WTC11 (cell line): ENCODE measurements around the gene MITF. TPM values are rescaled to one million over a fixed set of nuclear protein-coding genes. Genes with fewer than 3 reads are reported as not detected.

ENCODE experiments used
- ATAC-seq: fragments of 200-7000 bp; cut with Tn5 transposase; 2 replicates; pipeline ENCODE4 v1.10.0; 2021; ENCODE audit warnings: mild to moderate bottlenecking, moderate library complexity
- CTCF ChIA-PET: fragments of 300-600 bp; sonication (Branson Sonifier 250); formaldehyde crosslinking; loops from one replicate; lab custom pipeline; 2021; ENCODE audit warnings: antibody characterized with exemption; lab: Charles Lee
- POLR2A ChIA-PET: fragments of 350-600 bp; sonication (Branson Sonifier 250); formaldehyde crosslinking; loops from one replicate; lab custom pipeline; 2021; ENCODE audit warnings: antibody characterized with exemption; lab: Charles Lee
- DNase-seq: peaks from one replicate; pipeline ENCODE4 v3.0.0; 2021; ENCODE audit warnings: low spot score
- H3K27ac Mint-ChIP-seq: 2 replicates; pipeline ENCODE4 v1.8.0; 2021; ENCODE audit warnings: mixed read lengths
- H3K27me3 Mint-ChIP-seq: 2 replicates; pipeline ENCODE4 v1.8.0; 2021; ENCODE audit warnings: low read depth, mild to moderate bottlenecking, moderate library complexity, mixed read lengths
- H3K36me3 Mint-ChIP-seq: 2 replicates; pipeline ENCODE4 v1.8.0; 2021; ENCODE audit warnings: mixed read lengths
- H3K4me1 Mint-ChIP-seq: 2 replicates; pipeline ENCODE4 v1.8.0; 2022; ENCODE audit warnings: mixed read lengths
- H3K4me3 Mint-ChIP-seq: 2 replicates; pipeline ENCODE4 v1.8.0; 2021; ENCODE audit warnings: mild to moderate bottlenecking, moderate library complexity, mixed read lengths
- H3K9me3 Mint-ChIP-seq: 2 replicates; pipeline ENCODE4 v1.8.0; 2021; ENCODE audit warnings: mixed read lengths
- ATF1 ChIP-seq: sonication (generic); formaldehyde crosslinking; IDR thresholded peaks from 2 replicates; pipeline ENCODE4 v1.8.1; 2023; ENCODE audit warnings: mild to moderate bottlenecking, moderate library complexity, missing genetic modification reagents
- EMX1 ChIP-seq: fragments of 250-450 bp; sonication (Bioruptor Pico); IDR thresholded peaks from 2 replicates; pipeline ENCODE4 v1.8.0; 2021; ENCODE audit warnings: mild to moderate bottlenecking
- KAT7 ChIP-seq: sonication (generic); formaldehyde crosslinking; IDR thresholded peaks from 2 replicates; pipeline ENCODE4 v1.8.1; 2023; ENCODE audit warnings: missing genetic modification reagents, mild to moderate bottlenecking, borderline replicate concordance
- NFE2L1 ChIP-seq: sonication (generic); formaldehyde crosslinking; IDR thresholded peaks from 2 replicates; pipeline ENCODE4 v1.8.1; 2023; ENCODE audit warnings: missing genetic modification reagents
- NFYB ChIP-seq: sonication (generic); formaldehyde crosslinking; conservative IDR thresholded peaks from 2 replicates; pipeline ENCODE4 v1.8.0; 2022; ENCODE audit warnings: low read depth, missing genetic modification reagents
- NR2C2 ChIP-seq: sonication (generic); formaldehyde crosslinking; IDR thresholded peaks from 2 replicates; pipeline ENCODE4 v1.8.0; 2022; ENCODE audit warnings: mild to moderate bottlenecking, missing genetic modification reagents
- NR3C1 ChIP-seq: sonication (generic); formaldehyde crosslinking; conservative IDR thresholded peaks from 2 replicates; pipeline ENCODE4 v1.8.1; 2023; ENCODE audit warnings: low read depth, mild to moderate bottlenecking, missing genetic modification reagents
- RORB ChIP-seq: fragments of 250-450 bp; sonication (Bioruptor Pico); IDR thresholded peaks from 2 replicates; pipeline ENCODE4 v1.9.0; 2021; ENCODE audit warnings: mild to moderate bottlenecking
- SMAD4 ChIP-seq: sonication (generic); formaldehyde crosslinking; IDR thresholded peaks from 2 replicates; pipeline ENCODE4 v1.8.0; 2022; ENCODE audit warnings: mild to moderate bottlenecking, missing genetic modification reagents
- TCF7 ChIP-seq: sonication (generic); formaldehyde crosslinking; IDR thresholded peaks from 2 replicates; pipeline ENCODE4 v1.8.0; 2022; ENCODE audit warnings: mild to moderate bottlenecking, low read depth, missing genetic modification reagents, moderate library complexity
- TEAD1 ChIP-seq: sonication (generic); formaldehyde crosslinking; IDR thresholded peaks from 2 replicates; pipeline ENCODE4 v1.8.0; 2022; ENCODE audit warnings: mild to moderate bottlenecking, missing genetic modification reagents
- TP53 ChIP-seq: sonication (generic); formaldehyde crosslinking; IDR thresholded peaks from 2 replicates; pipeline ENCODE4 v1.8.1; 2023; ENCODE audit warnings: mild to moderate bottlenecking, missing genetic modification reagents
- ZBTB21 ChIP-seq: sonication (generic); formaldehyde crosslinking; IDR thresholded peaks from 2 replicates; pipeline ENCODE4 v1.8.1; 2023; ENCODE audit warnings: mild to moderate bottlenecking, missing genetic modification reagents, borderline replicate concordance
- ZNF232 ChIP-seq: sonication (generic); formaldehyde crosslinking; IDR thresholded peaks from 2 replicates; pipeline ENCODE4 v1.8.0; 2022; ENCODE audit warnings: mild to moderate bottlenecking, missing genetic modification reagents
- ZNF423 ChIP-seq: fragments of 250-450 bp; sonication (Bioruptor Pico); IDR thresholded peaks from 2 replicates; pipeline ENCODE4 v2.1.2; 2022; ENCODE audit warnings: mild to moderate bottlenecking, moderate library complexity
- total RNA-seq: library from RNA; stranded (reverse); gene quantifications from 3 replicates; pipeline ENCODE4 v1.2.3, GENCODE V29; 2021
- TF ChIP-seq, protein P1 (sequence below): sonication (generic); formaldehyde crosslinking; IDR thresholded peaks from 2 replicates; pipeline ENCODE4 v1.8.1; 2023; ENCODE audit warnings: mild to moderate bottlenecking, missing genetic modification reagents, moderate library complexity
- TF ChIP-seq, protein P2 (sequence below): sonication (generic); formaldehyde crosslinking; IDR thresholded peaks from 2 replicates; pipeline ENCODE4 v1.8.1; 2023; ENCODE audit warnings: mild to moderate bottlenecking, missing genetic modification reagents, moderate library complexity
- TF ChIP-seq, protein P3 (sequence below): sonication (generic); formaldehyde crosslinking; IDR thresholded peaks from 2 replicates; pipeline ENCODE4 v1.8.1; 2023; ENCODE audit warnings: mild to moderate bottlenecking, missing genetic modification reagents
- TF ChIP-seq, protein P4 (sequence below): fragments of 250-450 bp; sonication (Bioruptor Pico); IDR thresholded peaks from 2 replicates; pipeline ENCODE4 v1.9.0; 2021; ENCODE audit warnings: mild to moderate bottlenecking
- TF ChIP-seq, protein P5 (sequence below): sonication (generic); formaldehyde crosslinking; IDR thresholded peaks from 2 replicates; pipeline ENCODE4 v1.8.1; 2023; ENCODE audit warnings: mild to moderate bottlenecking, missing genetic modification reagents
- TF ChIP-seq, protein P6 (sequence below): sonication (generic); formaldehyde crosslinking; conservative IDR thresholded peaks from 2 replicates; pipeline ENCODE4 v1.8.1; 2022; ENCODE audit warnings: mild to moderate bottlenecking, missing genetic modification reagents
- TF ChIP-seq, protein P7 (sequence below): fragments of 250-450 bp; sonication (Bioruptor Pico); IDR thresholded peaks from 2 replicates; pipeline ENCODE4 v1.8.0; 2021; ENCODE audit warnings: mild to moderate bottlenecking

The MITF gene
- total RNA-seq, 1 experiment from 2014 or later: 1.3 TPM

DNA sequence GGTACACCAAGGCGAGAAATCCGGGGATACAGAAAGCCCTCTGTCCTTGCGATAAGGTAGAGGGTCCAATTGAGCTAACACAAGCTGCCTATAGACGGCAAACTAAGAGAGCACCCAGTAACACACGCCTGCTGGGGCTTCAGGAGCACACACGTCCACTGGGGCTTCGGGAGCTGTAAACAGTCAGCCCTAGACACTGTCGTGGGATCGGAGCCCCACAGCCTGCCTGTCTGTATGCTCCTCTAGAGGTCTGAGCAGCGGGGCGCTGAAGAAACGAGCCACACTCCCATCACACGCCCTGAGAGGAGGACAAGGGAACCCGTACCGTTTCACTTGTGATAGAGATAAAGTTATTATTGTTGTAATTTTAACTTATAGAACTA, 260.8 kb downstream of the MITF start:
- ATAC-seq (no peak), DNase-seq (no peak)
- no peaks in the 10 kb centered on the region for H3K9me3 Mint-ChIP-seq
- no peak for TF ChIP-seq ZNF232
- no peak for TF ChIP-seq ATF1 (CRISPR knock-in tag)
- TF ChIP-seq, protein P1, sequence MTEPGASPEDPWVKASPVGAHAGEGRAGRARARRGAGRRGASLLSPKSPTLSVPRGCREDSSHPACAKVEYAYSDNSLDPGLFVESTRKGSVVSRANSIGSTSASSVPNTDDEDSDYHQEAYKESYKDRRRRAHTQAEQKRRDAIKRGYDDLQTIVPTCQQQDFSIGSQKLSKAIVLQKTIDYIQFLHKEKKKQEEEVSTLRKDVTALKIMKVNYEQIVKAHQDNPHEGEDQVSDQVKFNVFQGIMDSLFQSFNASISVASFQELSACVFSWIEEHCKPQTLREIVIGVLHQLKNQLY (CRISPR knock-in tag): no peak
- no peak for TF ChIP-seq NR2C2 (CRISPR knock-in tag)
- TF ChIP-seq, protein P2, sequence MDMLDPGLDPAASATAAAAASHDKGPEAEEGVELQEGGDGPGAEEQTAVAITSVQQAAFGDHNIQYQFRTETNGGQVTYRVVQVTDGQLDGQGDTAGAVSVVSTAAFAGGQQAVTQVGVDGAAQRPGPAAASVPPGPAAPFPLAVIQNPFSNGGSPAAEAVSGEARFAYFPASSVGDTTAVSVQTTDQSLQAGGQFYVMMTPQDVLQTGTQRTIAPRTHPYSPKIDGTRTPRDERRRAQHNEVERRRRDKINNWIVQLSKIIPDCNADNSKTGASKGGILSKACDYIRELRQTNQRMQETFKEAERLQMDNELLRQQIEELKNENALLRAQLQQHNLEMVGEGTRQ (CRISPR knock-in tag): no peak
- TF ChIP-seq TEAD1 (CRISPR knock-in tag): no peak
- TF ChIP-seq NR3C1: no peak
- TF ChIP-seq, protein P3, sequence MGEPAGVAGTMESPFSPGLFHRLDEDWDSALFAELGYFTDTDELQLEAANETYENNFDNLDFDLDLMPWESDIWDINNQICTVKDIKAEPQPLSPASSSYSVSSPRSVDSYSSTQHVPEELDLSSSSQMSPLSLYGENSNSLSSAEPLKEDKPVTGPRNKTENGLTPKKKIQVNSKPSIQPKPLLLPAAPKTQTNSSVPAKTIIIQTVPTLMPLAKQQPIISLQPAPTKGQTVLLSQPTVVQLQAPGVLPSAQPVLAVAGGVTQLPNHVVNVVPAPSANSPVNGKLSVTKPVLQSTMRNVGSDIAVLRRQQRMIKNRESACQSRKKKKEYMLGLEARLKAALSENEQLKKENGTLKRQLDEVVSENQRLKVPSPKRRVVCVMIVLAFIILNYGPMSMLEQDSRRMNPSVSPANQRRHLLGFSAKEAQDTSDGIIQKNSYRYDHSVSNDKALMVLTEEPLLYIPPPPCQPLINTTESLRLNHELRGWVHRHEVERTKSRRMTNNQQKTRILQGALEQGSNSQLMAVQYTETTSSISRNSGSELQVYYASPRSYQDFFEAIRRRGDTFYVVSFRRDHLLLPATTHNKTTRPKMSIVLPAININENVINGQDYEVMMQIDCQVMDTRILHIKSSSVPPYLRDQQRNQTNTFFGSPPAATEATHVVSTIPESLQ (CRISPR knock-in tag): no peak
- TF ChIP-seq, protein P4, sequence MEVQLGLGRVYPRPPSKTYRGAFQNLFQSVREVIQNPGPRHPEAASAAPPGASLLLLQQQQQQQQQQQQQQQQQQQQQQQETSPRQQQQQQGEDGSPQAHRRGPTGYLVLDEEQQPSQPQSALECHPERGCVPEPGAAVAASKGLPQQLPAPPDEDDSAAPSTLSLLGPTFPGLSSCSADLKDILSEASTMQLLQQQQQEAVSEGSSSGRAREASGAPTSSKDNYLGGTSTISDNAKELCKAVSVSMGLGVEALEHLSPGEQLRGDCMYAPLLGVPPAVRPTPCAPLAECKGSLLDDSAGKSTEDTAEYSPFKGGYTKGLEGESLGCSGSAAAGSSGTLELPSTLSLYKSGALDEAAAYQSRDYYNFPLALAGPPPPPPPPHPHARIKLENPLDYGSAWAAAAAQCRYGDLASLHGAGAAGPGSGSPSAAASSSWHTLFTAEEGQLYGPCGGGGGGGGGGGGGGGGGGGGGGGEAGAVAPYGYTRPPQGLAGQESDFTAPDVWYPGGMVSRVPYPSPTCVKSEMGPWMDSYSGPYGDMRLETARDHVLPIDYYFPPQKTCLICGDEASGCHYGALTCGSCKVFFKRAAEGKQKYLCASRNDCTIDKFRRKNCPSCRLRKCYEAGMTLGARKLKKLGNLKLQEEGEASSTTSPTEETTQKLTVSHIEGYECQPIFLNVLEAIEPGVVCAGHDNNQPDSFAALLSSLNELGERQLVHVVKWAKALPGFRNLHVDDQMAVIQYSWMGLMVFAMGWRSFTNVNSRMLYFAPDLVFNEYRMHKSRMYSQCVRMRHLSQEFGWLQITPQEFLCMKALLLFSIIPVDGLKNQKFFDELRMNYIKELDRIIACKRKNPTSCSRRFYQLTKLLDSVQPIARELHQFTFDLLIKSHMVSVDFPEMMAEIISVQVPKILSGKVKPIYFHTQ (CRISPR knock-in tag): no peak
- TF ChIP-seq ZNF423 (CRISPR knock-in tag): no peak
- no peaks in the 10 kb centered on the region for H3K27me3 Mint-ChIP-seq
- no peaks in the 10 kb centered on the region for H3K36me3 Mint-ChIP-seq
- no peak overlapping the region for H3K27ac Mint-ChIP-seq
- CTCF ChIA-PET: no interaction called here
- POLR2A ChIA-PET: interaction anchor here (0.6 kb wide), 1 partner anchor 352 kb away, joined by 3 read pairs; no protein-coding TSS in a partner anchor
- H3K4me1 Mint-ChIP-seq: peaks cover 34% of the 10 kb centered on the region
- no peak overlapping the region for H3K4me3 Mint-ChIP-seq

DNA sequence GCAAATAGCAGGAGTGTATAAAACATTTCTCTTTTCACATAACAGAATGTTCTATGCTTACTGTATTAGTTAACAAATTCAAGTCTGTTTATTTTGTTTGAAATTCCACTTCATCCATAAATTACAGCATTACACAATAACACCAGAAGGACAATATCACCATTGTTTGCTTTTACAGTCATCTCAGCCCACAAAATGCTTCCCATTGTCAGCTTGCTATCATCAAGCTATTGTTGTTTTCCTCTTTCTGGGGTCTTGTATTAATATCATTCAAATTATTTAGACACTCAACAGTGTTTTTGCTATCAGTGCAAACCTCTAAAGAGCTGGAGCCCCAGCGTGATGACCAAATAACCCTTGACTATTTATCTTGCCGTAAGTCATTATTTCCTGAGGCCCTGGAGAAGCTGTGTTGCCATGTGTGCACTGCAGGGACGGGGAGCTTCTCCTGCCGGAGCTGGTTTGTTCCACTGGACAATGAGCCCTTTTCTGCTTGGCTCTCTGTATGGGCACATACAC, 261.4 kb downstream of the MITF start:
- ATAC-seq (no peak), DNase-seq (no peak)
- no peak overlapping the region for H3K27ac Mint-ChIP-seq
- H3K4me3 Mint-ChIP-seq: no peak overlapping the region
- no peaks in the 10 kb centered on the region for H3K36me3 Mint-ChIP-seq
- H3K4me1 Mint-ChIP-seq: peaks cover 34% of the 10 kb centered on the region
- TF ChIP-seq SMAD4 (CRISPR knock-in tag) (no peak), ZNF423 (CRISPR knock-in tag) (no peak), NFYB (CRISPR knock-in tag) (no peak), KAT7 (no peak), ZBTB21 (no peak), ZNF232 (no peak), EMX1 (CRISPR knock-in tag) (no peak), TP53 (no peak), NFE2L1 (CRISPR knock-in tag) (no peak), RORB (CRISPR knock-in tag) (no peak), TCF7 (no peak)
- TF ChIP-seq, protein P5, sequence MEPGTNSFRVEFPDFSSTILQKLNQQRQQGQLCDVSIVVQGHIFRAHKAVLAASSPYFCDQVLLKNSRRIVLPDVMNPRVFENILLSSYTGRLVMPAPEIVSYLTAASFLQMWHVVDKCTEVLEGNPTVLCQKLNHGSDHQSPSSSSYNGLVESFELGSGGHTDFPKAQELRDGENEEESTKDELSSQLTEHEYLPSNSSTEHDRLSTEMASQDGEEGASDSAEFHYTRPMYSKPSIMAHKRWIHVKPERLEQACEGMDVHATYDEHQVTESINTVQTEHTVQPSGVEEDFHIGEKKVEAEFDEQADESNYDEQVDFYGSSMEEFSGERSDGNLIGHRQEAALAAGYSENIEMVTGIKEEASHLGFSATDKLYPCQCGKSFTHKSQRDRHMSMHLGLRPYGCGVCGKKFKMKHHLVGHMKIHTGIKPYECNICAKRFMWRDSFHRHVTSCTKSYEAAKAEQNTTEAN (CRISPR knock-in tag): no peak
- TF ChIP-seq, protein P6, sequence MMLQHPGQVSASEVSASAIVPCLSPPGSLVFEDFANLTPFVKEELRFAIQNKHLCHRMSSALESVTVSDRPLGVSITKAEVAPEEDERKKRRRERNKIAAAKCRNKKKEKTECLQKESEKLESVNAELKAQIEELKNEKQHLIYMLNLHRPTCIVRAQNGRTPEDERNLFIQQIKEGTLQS (CRISPR knock-in tag): no peak
- TF ChIP-seq, protein P1 (CRISPR knock-in tag): no peak
- TF ChIP-seq, protein P7, sequence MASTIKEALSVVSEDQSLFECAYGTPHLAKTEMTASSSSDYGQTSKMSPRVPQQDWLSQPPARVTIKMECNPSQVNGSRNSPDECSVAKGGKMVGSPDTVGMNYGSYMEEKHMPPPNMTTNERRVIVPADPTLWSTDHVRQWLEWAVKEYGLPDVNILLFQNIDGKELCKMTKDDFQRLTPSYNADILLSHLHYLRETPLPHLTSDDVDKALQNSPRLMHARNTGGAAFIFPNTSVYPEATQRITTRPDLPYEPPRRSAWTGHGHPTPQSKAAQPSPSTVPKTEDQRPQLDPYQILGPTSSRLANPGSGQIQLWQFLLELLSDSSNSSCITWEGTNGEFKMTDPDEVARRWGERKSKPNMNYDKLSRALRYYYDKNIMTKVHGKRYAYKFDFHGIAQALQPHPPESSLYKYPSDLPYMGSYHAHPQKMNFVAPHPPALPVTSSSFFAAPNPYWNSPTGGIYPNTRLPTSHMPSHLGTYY (CRISPR knock-in tag): no peak
- H3K9me3 Mint-ChIP-seq: no peaks in the 10 kb centered on the region
- no peaks in the 10 kb centered on the region for H3K27me3 Mint-ChIP-seq
- ChIA-PET POLR2A (interaction anchor here (0.6 kb wide), 1 partner anchor 352 kb away, joined by 3 read pairs; no protein-coding TSS in a partner anchor), CTCF (no interaction called here)
